Measurements from ENCODE around the gene USP38.
"Not testable (repeated sequence)": the region's sequence is repeated elsewhere in the genome, so short reads cannot be mapped to it uniquely, and the experiment has no call there.

Gene USP38

DNA sequence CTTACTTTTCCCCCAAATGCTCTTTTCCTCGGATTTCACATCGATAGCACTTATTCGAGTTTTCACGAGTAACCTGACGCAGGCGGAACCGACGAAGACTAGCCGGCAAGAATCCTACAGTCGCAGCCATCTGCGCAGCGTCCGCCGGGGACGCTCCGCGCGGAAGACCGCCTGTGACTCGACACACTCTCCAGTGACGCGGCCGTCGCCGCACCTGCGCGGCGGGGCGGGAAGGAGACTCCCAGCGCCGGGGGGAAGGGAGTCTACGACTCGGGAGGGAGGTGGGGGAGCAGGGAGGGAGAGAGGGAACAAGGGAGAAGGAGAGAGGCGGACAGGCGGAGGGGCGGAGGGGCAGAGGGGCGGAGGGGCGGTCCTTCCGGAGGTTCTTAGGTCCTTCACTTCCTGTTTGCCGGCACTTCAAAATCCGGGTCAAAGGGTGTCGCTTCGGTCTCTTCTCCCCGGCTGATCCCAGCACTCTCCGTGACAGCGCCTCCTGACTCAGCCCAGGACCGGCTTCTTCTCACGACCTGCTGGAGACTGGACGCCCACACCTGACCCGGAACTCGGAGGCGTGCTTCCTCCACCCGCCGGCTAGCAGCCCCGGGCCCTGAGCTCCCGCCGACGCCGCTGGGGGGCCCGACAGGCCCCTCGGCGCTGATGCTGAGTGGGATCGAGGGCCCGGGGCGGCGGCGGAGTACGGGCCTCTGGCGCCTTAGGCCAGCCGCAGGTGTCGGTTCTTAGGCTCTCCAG lies at the start of gene USP38:
Gene USP38, plus strand, starts transcription at position 415 of the 750 bp plus-strand sequence. CDS start 534 bp downstream, outside the sequence.
- peak; percentile 99 for DNase-seq

- DNase-seq = no peak
These were observed 49.4 kb upstream of the USP38 start for GRCh38 chr4:143135358-143135757.

GRCh38 chr4:143140696-143141095 lies 44.0 kb upstream of the USP38 start:
- DNase-seq = peak; percentile 70

DNA sequence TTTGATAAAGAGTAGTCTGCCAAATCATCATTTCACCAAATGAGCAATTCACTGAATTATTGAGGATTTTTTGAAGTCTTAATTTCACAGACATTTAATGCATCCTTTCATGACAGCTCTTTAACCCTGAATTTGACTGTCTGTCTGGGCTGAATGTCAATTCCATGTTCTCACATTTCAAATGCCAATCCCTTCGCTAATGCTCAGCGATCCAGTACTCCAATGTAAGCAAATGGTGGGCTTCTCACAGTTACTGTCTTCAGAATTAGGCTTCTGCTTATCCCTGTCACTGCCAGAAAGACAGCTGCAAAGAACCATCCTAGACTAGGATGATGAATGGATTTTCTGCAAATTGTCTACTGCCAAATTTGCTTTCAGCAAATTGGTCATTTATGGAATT lies 36.2 kb upstream of the USP38 start:
- DNase-seq = no peak

- DNase-seq = no peak
These were observed 27.9 kb upstream of the USP38 start for GRCh38 chr4:143156853-143157252.

- DNase-seq = no peak
These were observed 21.1 kb upstream of the USP38 start for GRCh38 chr4:143163614-143164013.

GRCh38 chr4:143166722-143167121 lies 18.0 kb upstream of the USP38 start:
- DNase-seq = not testable (repeated sequence)

GRCh38 chr4:143178923-143179322 lies 5.8 kb upstream of the USP38 start:
- DNase-seq = no peak

DNA sequence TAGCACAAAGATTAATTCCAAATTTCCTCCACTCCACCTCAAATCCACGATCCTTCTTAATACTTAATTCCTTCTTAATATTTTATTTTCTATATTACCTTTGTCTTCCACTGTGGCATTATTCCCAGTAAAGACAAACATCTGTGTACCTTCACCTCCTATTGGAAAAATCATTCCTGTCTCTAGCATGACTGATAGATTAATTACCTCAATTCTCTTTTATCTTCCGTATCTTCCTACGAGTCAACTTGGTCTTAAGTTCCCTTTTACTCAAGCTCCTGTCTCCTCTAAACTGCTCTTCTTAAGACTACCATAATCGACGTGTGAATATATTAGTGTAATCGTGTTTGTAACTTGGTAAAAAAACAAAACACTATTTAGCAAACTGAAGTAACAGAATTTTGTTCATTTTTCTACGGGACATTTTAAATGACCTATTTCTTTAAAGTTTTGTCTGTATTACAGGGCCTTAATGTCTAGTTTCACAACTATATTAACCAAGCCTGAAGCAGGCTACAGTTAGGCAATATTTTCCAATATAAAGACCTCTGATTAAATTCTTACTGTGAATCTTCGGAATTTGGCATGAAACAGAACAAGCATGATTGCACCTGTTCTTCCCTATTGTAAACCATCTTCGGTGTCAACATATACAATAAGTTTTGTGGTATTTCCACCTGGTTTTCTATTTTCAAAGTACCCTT lies 1.1 kb upstream of the USP38 start:
- DNase-seq = no peak

- no peak for DNase-seq
These were observed 557 bp upstream of the USP38 start for GRCh38 chr4:143184217-143184502.

DNA sequence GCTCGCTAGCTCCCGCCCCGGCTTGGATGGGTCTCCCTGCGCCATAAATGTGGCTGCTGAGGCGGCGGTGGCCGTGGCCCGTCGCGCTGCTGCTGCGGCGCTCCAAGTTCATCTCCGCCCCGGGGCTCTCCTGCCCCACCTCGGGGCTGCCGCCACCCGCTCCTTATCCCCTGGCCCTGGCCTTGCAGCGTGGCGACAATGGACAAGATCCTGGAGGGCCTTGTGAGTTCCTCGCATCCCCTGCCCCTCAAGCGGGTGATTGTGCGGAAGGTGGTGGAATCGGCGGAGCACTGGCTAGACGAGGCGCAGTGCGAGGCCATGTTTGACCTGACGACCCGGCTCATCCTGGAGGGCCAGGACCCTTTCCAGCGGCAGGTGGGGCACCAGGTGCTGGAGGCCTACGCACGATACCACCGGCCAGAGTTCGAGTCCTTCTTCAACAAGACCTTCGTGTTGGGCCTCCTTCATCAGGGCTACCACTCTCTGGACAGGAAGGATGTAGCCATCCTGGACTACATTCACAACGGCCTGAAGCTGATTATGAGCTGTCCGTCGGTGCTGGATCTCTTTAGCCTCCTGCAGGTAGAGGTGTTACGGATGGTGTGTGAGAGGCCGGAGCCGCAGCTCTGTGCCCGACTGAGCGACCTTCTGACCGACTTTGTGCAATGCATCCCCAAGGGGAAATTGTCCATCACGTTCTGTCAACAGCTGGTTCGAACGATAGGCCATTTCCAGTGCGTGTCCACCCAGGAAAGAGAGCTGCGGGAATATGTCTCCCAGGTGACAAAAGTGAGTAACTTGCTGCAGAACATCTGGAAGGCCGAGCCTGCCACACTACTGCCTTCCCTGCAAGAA lies 763 bp downstream of the USP38 start:
- peak; percentile 70 for DNase-seq

DNA sequence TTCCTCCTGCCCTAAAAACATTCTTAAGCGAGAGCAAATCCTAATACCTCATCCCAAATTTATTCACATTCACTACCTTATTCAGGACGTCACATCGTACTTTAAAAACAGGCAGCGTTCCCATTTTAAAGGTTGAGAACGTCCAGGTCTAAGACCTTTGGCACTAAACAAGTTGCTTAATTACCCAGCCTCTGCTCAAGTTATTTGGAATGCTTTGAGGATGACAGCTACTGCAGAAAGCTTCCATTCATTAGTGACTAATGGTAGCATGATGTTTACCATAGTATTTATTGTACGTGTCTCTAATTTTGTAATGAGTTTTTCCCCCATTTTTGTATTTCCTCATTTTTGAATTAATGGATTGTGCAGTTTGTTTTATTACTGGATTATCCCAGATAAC lies 1.5 kb downstream of the USP38 start:
- DNase-seq = no peak

DNA sequence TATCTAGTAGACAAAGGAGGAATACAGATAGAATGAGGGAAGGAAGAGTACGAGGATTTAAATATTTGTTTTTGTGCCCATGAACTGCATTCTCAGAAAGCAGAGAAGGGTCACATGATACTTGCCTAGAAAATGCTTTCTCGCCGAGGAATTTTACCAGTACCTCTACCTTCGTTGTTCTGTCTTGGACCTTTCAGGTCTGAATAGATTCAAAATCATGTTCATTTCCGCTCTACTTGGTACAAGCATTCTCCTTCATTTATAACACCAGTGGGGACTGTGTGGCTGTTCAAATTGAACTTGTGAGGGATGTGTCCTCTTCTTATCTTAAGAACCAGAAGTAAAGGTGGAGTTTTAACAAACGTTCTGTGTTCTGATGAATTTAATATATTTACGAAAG lies 1.9 kb downstream of the USP38 start:
- no peak for DNase-seq

- no peak for DNase-seq
These were observed 3.7 kb downstream of the USP38 start for GRCh38 chr4:143188136-143189088.

- DNase-seq = no peak
These were observed 4.8 kb downstream of the USP38 start for GRCh38 chr4:143189528-143189927.

DNA sequence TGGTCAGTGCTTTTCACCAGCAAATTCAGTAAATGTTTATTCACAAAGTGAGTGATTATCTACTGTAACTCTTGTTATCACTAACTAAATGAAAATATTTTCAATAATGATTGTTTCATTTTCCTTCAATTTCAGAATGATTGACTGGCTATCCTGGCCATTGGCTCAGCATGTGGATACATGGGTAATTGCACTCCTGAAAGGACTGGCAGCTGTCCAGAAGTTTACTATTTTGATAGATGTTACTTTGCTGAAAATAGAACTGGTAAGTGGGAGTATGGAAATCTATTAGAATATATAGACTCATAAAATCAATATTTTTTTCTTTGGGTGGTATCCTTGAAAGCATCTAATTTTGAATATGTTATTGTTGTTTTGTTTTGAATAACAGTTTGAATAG lies 10.9 kb downstream of the USP38 start:
- DNase-seq = no peak

DNA sequence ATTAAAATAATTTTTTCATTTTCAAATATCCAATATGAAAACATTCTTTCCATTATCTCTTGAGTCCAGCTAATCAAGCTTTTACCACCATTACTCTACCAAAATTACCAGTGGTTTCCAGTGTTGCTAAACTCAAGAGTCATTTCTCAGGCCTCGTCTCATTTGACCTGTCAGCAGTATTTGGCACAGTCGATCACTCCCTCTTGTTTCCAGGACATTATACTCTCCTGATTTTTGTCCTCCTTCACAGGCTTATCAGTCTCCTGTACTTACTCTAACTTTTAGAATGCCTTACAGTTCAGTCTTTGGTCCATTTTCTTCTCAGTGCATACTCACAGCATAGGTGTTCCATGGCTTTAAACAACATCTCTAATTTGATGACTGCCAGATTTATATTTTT lies 11.6 kb downstream of the USP38 start:
- DNase-seq = no peak

DNA sequence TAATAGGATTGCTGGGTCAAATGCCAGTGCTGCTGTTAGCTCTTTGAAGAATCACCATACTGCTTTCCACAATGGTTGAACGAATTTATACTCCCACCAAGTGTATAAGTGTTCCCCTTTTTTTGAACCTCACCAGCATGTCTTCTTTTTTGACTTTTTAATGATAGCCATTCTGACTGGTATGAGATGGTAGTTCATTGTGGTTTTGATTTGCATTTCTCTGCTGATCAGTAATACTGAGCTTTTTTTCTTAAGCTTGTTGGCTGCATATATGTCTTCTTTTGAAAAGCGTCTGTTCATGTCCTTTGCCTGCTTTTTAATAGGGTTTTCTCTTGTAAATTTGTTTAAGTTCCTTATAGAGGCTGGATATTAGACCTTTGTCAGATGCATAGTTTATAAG lies 14.8 kb downstream of the USP38 start:
- no peak for DNase-seq

- no peak for DNase-seq
These were observed 18.1 kb downstream of the USP38 start for GRCh38 chr4:143202824-143203223.

DNA sequence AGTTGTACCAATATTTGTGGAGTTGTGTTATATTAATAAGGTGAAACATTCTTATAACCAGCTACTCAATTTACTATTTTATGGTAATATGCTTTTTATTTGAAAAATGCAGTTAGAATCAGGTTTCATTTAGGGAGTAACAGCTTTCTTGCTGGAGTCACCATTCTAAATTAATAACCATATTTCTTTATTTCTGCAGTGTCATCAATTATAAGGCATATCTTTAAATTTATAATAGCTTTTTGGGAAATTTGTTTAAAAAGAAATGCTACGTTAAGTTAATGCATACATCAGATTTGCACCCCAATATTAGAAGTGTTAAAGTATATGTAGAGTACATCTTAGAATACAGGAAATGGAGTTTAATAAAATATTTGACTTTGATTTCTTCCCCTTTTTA lies 18.9 kb downstream of the USP38 start:
- DNase-seq = no peak

DNA sequence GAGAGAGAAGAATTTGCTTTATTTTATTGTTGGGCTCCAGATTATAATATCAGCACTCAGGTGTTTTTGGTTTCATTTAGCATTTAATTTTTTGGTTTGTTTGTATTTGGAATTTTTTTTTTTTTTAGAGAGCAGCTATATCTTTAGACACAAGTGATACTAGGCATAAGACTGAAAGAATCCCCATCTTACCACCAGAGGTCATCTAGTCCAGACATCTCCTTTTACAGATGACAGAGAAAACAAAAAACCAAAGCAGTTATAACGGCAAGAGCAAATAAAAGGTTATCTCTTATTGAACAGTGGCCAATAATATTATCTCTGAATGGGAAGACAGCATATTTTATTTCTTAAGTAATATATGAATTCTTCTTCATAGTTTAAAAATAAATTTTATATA lies 22.8 kb downstream of the USP38 start:
- no peak for DNase-seq

GRCh38 chr4:143212566-143212965 lies 27.8 kb downstream of the USP38 start:
- no peak for DNase-seq

DNA sequence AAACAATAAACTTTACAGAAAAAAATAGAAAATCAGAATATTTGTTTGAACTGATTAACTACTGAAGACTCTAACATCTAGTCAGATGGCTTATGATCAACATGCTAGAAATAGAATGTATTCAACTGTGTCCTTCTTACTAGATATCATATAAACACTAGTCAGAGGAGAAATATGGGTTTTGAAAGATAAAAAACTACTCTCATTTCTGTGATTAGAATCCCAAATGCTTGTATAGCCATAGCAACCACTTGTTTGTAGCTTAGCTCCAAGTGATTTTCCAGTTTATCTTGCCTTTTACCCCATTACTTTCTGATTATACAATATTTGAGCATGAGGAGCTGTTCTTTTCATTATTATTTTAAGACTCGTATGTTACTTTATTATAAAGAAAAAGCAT lies 31.2 kb downstream of the USP38 start:
- no peak for DNase-seq
